Left hindlimb (tissue), 1 donor: ENCODE results near the gene NAGLU.

Experiments
- DNase-seq: peaks from one replicate; pipeline ENCODE4 v3.0.0-alpha.2; 2018

NAGLU gene

DNA sequence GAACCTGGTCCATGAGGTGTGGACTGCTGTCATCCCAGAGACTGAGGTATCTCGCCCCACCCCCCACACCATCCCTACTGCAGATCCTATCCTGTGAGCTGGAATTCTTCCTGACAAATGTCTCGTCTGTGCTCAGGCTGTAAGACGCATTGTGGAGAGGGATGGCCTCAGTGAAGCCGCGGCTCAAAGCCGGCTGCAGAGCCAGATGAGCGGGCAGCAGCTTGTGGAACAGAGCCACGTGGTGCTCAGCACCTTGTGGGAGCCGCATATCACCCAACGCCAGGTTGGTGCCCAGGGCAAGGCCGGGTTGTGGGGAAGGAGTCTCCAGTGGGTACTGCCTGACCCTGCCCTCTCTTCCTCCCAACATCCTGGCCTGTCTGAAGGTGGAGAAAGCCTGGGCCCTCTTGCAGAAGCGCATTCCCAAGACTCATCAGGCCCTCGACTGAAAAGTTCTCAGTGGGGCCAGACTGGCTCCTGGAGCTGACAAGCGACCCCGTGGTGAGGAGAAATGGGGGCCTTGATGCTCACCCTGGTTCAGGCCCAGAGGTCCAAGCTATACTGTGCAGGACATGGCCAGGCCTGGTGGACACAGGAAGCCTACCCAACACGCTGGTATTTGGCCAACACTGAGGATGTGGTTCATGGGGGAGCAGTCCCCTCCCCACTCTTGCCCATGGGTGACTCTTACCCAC, 29.6 kb downstream of the NAGLU start:
- no peak for DNase-seq

DNA sequence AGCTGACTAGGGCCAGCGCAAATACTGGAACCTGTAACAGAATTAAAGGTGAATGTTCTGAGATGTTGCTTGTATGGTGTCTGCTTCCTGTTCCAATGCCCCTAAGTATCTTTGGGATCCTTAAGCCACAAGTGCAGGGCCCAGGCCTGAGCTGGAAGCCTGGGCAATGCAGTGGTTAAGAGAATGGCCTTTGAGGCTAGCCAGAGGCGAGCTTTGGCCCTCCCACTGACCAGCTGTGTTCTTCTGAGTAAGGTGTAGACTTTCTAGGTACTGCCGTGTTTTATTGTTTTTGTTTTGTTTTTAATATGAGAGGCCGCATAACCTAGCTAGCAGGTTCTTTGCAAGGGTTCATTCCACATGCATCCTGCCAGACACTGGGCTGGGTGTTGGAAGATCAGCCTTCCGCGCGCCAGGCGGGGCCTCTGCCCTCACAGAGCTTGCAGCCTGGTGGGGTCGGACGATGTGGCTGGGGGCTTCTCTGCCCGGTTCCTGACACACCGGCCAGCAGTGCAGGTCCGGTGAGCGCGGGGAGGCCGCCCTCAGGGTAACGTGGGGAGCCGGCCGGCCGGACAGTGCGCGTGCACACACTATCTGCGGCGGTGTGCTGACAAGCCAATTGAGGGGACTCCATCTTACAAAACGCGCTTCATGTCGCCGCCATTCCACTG, 30.3 kb downstream of the NAGLU start:
- no peak for DNase-seq

DNA sequence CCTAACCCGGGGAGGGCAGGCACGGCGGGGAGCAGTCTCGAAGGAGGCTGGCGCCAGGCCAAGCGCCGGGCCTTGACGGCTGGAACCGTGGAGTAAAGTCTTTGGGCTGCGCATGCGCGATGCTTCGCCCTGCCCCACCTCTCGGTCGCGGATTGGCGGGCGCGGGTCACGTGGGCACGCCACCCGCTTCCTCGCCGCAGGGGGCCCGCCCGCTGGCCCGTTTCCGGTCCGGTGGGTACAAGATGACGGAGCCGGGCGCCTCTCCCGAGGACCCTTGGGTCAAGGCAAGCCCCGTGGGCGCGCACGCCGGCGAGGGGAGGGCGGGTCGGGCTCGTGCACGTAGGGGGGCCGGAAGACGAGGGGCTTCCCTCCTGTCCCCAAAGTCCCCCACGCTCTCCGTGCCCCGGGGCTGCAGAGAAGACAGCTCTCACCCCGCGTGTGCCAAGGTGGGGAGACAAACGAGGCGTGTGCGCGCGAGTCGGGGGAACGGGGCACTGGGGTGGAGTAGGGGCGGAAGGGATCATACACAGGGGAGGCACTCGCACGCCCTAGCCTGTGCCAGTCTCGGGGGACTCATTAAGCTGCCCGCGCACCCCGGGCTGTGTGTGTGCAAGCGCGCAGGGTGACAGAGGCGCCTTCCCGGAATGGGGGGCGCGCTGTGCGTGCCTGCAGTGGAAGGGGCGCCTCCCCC, 31.0 kb downstream of the NAGLU start, which contains the start of gene MLX:
Gene MLX, plus strand, starts transcription at position 218 of the 691 bp plus-strand sequence. Its CDS starts 25 bp downstream, at position 243.
- DNase-seq: peak; percentile 93

DNA sequence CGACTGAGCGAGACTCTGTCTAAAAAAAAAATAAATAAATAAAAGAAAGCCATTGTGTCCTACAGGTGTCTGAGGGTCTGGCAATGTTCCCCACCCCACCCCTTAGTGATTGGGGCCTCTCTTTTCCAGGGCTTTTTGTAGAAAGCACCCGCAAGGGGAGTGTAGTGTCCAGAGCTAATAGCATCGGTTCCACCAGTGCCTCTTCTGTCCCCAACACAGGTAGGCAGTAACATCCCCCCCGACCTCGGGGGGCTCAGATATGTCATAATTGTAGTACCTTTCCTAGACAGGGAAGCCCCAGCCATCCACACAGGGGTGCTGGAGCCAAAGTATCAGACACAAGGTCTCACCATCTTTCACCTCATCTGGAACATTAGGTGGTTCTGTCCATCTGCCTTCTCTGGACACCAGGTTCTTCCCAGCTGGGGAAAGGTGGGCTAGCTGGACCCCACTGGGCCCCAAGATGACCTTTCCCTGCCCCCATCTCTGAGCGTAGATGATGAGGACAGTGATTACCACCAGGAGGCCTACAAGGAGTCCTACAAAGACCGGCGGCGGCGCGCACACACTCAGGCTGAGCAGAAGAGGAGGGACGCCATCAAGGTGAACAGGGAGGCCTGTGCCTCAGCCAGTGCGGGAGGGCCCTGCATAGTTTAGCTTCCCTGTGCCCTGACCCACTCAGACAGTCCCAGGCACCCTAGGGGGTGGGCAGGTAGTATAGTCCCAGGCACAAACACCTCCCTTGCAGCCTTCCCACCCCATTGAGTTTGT, 32.5 kb downstream of the NAGLU start:
- DNase-seq: no peak

DNA sequence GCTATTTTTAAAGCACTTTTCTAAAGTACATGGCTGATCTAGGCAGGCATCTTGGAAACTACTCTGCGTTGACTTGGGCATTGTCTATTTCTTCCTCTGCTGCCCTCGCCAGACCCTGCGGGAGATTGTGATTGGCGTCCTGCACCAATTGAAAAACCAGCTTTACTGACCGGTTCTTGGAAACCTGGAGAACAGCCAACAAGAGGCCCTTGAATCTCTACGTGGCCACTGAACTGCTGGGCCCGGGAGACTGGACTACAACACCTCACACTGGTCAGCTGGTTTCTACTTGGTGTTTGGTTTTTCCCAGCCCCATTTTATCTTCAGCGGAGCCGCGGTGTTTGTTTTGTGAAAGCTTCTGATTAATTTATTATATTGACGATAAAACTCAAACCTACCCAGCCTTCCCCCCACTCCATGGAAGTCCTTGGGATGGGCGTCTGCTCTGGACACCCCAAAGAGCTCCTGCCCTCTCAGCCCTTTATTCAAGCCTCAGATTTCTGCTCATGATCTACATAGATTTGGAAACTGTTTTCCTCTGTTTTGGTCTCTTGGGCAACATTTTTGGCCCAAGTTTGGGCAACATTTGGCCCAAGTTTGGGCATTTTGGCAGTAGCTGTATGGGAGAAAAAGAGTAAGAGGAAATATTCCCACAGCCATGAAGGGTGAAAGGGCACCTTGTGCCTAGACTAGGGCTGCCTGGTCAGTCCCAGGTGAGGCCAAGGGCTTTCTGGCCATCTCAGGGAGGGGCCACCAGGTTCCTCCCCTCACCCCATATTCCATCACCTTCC, 35.6 kb downstream of the NAGLU start:
- no peak for DNase-seq

DNA sequence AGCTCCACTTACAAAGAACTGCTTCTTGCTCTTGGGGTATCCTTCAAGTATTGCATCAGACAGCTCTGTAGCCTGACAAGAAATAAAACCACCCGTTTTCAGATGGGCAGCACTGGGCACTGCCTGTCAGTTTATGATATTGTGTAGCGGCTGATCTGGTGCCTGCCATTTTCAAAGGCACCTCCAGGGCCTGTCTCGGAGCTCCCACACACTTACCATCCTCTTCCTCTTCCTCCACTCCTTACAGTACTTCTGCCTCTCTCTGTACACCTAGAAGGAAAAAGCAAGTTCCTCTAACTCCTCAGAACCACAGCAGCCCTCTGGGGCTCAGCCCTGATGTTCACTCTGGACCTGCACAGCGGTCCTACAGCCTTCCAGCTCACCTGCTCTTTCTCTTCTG, 37.1 kb downstream of the NAGLU start:
- DNase-seq: no peak

DNA sequence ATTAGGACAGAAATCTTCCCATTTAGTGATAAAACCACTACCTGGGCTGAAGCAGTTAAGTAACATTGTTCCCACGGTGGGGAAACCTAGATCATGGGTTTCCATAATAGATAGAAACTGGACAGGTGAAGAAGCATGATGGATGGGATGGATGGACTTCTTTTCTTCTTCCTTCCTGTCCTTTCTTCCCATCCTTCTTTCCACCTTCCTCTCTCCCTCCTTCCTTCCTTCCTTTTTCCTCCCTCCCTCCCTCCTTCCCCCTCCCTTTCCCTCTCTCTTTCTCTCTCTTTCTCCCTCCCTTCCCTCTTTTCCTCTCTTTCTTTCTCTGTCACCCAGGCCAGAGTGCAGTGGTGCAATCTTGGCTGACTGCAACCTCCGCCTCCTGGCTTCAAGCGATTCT, 38.4 kb downstream of the NAGLU start:
- DNase-seq: no peak

DNA sequence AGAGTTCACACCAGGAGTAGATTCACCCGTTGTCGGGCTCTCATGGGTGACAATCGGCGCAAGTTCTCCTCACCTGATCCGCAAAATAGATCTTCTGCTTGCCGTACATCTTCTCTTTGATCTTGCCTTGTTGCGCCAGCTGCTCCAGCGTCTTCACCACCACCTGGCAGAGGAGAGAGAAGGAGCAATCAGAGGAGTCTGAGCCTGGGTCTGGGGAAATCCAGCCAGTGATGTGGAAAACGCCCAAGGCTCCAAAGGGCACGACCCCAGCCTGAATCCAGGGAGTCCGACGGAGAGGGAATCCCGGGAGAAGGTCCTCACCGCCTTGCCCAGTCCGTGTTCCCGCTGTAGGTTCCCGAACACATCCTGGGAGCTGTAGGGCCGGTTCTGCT, 41.1 kb downstream of the NAGLU start:
- no peak for DNase-seq

DNA sequence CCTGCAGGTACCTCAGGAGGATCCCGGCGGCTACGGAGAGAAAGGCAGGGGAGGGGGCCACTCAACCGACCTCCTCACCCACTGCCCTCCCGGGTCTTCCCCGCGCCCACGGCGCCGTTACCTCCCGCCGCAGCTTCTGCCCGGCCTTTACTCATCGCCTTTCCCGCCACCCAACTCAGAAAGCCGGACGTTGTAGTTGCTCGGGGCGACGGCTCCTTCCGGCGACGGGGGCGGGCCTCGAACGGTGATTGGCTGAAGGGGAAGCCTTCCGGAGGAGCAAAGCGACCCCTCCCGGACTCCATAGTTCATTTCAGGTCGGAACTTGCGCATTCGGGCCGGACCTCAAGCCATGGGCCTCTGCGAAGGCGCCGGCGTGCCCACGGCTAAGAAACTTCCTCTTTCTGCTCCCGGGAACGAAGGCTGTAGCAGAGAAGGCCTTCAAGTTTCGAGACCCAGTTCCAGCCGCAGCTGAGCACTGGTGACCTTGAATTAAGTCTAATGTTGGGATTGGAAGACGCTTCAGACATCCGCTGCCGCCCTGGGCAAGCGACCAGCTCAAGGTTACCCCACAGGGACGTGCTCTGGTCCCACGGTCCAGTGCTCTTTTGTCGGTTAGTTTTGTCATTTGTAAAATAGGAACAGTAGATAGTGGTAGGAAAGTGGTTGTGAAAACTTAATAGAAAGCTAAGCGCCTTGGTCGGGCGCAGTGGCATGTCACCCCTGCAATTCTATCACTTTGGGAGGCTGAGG, 41.7 kb downstream of the NAGLU start, which contains the start of gene PSMC3IP:
Gene PSMC3IP, minus strand, starts transcription at position 198 of the 750 bp plus-strand sequence. Its CDS starts 43 bp downstream, at position 155.
- peak; percentile 96 for DNase-seq

DNA sequence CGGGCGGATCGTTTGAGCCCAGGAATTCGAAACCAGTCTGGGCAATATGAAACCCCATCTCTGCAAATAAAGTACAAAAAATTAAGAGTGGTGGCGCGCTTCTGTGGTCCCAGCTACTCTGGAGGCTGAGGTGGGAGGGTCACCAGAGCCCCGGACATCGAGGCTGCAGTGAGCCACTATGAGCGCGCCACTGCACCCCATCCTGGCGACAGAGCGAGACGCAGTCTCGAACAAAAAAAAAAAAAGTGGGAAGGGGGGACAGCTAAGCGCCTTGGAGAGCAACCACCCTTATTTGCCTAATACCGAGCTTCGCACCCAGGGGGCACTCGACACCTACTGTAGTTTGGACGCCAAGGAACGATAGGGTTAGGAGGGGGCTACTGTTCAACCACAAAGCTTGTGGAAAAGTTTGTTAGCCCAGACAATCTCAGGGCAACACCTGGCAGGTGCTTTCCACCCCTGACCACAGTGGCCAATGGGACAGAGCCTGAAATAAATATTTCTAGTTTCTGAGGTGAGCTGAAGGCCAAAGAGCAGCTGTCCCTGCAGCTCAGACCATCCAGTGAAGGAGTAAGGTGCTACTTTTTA, 42.3 kb downstream of the NAGLU start:
- DNase-seq: peak; percentile 83

DNA sequence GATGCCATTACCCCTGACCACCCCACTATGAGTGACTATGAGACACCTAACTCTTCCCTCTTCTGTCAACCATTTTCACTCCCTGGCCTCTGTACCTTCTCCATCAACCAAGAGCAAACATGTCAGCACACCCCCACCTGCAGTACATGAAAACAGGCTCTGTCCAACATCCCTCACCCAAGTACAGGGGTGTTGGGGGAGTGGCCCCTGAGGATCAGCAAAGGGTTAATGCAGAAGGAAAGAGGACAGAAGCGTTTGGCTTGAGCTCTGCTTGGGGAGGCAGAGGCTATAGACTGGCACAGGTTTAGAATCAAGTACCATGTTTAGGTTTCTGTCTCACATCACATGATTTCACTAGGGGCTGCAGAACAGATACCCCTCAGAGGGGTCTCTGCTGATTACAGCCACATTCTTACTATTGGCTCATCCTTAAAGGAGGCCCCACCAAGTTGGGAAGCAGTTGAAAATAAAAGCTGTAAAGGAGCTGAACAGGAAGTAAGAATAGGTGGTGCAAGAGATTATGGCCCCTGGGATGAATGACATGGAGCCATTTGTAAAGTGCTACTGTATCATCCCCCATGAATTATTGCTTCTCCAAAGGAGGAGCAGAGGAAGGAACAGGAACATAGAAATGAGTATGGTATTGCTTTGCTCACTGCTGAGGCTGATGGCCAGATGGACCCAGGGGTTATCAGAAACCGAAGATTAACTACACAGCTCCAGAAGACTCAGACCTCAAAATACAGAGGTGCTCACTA, 43.9 kb downstream of the NAGLU start:
- DNase-seq: no peak

DNA sequence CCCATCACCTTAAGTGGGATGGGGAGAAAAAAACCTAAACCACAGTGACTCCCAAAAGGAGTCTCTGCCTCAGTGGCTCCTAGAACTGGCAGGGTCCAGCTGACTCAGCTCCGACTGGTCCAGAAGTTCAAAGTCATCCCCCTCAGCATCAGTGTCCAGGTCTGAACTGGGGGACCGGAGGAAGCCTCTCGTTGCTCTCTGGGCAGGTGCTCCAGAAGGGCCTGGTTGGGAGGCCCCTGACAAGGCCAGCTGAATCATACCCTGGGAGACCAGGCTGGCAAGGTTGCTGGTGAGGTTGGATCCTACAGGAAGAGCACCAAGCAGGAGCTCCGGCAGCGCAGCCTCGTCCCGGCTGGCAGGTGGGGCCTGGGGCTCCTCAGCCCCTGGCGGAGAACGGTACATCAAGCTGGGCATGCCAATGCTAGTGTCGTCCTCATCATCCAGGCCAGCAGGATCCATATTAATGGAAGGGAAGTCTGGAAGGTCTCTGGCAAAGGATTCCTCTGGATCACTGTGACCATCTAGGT, 45.8 kb downstream of the NAGLU start:
- DNase-seq: no peak

DNA sequence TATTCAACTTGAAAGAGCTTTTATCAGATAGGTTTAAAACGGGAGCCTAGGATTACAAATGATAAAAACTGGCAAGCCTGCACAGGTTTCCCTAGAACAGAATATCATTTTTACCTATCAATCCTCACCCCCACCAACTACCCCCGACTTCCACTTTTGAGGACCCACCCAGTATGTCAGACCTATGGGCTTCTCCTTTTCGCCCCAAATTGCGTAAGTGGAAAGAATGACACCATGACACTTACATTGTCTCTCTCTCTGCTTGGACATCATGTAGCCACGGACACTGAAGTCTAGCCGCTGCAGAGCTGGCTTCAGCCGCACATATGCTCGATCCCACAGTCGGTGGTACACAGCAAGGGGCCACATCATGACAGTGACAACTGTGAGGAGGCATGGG, 48.8 kb downstream of the NAGLU start:
- no peak for DNase-seq

DNA sequence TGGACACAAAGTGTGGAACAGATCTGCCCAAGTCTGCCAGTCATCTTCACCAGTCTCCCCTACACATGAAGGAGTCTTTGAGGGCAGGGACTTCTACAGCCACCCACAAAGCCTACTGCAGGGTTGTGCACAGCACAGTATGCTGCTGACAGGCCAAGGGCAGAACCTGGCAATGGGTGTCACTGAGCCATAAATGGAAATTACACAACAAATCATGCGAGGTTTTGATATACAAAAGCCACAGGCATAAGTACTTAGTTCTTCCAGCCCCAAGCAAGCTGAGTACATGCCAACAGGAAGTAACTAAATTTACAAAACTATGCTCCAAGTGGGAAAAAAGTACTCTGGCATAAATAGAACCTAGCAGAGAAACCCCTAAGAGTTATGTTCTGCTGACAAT, 49.3 kb downstream of the NAGLU start:
- no peak for DNase-seq

DNA sequence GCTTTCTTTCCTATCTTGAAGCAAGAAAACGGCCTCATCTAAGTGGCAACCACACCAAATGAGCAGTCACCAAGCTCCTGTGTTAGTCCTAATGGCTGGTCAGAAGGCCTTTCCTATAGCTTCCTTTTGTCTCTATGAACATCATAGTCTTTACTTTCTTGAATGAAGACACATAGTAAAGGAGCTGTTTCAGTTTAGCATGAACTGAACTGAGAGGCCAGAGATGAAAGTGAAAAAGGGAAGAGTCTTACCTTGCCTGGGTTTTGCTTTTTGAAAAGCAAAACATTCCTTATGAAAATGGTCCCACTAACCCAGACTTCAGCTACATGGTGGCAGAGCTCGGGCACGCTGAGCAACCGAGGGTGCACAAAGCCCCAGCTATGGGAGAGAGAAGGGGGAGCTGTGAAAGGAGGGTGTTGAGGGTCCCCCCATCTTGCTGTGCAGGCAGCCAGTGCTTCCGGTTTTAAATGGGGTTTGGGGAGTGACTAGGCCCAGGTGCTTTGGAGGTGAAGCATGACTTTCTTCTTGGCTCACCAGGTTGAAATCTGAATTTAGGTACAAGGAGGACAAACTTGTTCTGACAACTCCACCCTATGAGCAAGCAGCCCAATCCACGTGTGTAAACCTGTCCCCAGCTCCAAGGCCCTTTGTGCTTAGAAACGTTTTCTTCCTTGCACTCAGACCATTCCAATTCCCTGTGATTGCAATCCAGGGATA, 50.6 kb downstream of the NAGLU start:
- DNase-seq: no peak

DNA sequence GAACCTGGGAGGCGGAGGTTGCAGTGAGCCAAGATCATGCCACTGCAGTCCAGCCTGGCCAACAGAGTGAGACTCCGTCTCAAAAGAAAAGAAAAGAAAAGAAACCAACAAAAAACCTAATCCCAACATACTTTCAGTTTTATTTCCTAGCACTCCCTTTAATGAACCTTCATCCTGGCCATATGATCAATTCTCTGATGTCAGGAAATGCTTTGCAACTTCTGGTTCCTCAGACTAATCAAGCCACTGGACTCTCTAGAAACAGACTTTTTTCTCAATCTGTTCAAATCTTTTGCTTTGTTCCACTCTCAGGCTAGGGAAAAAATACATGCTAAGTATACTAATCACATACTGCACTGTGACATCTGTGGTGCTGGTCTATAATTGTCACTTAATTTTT, 54.8 kb downstream of the NAGLU start:
- no peak for DNase-seq

DNA sequence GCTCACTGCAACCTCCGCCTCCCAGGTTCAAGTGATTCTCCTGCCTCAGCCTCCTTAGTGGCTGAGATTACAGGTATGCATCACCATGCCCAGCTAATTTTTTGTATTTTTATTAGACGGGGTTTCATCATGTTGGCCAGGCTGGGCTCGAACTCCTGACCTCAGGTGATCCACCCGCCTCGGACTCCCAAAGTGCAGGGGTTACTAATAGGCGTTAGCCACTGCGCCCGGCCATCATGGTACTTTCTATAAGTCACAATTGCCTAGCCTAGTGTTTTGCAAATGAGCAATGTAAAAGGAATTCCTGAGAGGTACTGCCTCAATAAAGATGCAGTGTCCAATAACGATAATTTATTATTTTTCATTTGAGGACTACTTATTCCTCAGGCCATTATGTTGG, 55.4 kb downstream of the NAGLU start:
- no peak for DNase-seq
